Activated CD4-positive, alpha-beta T cell treated with anti-CD3 and anti-CD28 coated beads, Interleukin-2, amount 50 U/mL, for 4 hours (primary cell): ENCODE measurements around the gene WIPI1.
A peak's percentile ranks its signal among the peaks of the same experiment; 100 is the strongest.
"Not testable (repeated sequence)": the region's sequence is repeated elsewhere in the genome, so short reads cannot be mapped to it uniquely, and the experiment has no call there.

ENCODE experiments used
- DNase-seq, 2 experiments: peaks; one replicate each; pipeline ENCODE4 v3.0.0-alpha.2; 2020

WIPI1 gene, protein sequence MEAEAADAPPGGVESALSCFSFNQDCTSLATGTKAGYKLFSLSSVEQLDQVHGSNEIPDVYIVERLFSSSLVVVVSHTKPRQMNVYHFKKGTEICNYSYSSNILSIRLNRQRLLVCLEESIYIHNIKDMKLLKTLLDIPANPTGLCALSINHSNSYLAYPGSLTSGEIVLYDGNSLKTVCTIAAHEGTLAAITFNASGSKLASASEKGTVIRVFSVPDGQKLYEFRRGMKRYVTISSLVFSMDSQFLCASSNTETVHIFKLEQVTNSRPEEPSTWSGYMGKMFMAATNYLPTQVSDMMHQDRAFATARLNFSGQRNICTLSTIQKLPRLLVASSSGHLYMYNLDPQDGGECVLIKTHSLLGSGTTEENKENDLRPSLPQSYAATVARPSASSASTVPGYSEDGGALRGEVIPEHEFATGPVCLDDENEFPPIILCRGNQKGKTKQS

DNA sequence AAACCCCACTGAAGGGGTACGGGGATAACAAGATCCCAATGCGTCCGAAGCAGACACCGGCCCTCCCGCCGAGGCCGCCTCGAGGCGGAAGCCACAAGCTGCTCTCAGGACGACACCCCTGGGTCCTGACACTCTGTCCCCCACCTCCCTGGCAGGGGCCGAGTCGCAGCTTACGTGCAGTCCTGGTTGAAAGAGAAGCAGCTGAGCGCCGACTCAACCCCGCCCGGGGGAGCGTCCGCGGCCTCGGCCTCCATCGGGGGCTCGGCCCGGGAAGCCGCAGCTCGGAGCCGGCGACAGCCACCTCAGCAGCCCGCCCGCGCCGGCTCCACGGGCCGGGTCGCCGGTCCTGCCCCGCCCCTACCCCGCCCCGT, at the start of gene WIPI1:
TSS of gene WIPI1 (minus strand) at position 329 of the 371 bp plus-strand sequence. CDS start at position 254, 75 bp downstream.
- no peak for DNase-seq

DNA sequence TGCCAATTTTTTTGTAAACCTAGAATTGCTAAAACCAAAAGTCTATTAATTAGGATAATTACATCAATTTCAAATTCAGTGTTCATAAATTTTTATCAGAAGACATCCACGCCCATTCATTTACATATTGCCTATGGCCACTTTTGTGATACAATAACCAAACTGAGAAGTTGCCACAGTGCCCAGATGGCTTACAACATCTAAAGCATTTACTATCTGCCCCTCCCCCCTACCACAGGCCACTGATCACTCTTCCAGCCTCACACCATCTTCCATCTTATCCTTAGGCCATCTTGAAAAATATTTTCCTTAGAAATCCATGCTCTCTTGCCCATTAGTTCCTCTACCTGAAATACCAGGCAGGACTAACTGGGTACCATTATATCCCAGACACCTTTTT, 48.7 kb upstream of the WIPI1 start:
- no peak for DNase-seq

DNA sequence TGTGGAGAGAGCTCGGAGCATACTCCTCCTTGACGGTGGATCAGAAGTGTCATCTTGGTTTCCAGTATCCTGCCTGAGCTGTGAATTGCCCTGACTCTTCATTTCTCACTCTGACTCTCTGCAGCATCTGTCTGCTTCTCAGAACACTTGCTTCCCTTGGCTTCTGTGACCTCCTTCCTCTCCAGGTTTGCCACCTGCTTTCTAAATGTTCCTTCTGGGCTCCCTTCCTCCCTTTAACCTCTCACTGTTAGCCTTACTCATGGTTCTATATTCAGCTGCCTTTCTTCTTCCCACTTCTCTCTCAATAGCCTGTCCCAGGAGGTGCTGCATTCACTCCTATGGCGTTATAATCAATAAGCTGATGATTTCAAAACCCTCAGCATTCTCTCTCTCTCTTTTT, 43.8 kb upstream of the WIPI1 start:
- DNase-seq: no peak

DNA sequence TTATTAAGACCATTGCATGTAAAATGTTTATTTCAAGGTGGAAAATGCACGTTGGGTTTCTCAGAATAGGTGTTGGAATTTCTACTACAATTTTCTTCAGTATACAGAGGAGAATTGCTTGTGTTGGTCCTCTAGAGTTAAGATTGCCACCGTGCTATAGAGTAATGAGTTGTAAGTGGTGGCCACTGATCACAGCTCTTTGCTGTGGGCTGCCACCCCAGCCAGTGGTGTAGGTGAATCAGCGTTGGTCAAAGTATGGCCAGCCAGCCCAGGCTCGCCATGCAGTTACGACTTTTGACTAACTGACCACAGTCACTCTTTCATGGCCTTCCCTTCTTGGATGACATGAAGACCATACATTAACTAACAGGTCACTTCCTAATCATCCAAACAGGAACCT, 42.3 kb upstream of the WIPI1 start:
- no peak for DNase-seq

DNA sequence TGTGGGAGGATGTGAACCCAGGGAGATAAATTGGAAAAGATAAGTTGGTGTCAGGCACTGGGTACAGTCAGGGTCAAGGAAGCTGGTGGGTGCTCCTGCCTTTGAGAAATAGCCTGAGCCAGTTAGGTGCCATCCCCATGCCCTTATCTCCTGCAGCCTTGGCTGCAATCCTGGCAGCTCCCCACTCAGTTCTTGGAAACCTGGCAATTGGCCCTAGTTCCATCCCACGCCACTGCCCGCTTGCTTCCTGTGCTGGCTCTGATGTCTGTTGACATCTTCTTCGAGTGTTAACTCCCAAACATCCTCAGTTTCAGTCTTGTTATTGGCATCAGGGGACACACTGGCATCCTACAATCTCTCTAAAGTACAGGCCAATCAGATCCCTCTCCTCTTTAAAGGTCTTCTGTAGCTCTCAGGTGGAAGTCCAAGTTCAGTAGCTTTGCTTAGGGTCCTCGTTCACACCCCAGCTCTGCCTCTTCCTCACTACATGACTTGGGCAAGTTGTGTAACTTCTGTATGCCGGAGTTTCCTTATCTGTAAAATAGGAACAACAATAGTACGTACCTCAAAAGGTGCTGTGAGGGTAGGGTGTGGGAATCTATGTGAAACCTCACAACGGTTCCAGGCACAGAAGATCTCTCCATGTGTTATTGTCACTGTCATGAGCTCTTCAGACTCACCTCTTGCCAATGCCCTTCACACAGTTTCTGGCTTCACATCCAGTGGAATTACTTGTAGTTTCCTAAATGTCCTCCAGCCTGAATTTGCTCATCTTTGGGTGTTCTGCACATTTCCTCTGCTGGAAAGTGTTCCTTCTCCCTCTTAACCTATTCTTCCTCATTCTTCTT, 41.4 kb upstream of the WIPI1 start:
- no peak for DNase-seq

DNA sequence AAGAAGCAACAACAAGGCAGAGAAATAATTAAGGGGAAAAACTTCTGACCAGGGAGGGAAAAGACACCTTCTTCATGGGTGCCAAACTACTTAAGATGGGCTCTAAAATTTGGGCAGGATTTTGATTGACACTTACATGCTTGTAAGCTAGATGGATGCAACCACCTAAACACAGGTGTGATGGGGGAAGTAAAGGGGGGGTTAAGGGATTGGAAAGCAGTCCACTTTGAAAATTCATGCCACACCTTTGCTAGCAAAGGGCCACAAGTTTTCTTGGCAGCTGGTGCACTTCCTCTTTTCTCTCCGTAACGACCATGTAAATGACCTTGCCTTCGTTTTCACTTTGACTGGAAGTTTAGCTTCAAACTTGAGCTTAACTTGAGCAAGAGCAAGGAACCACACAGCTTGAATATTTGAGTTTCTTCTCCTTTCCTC, 40.6 kb upstream of the WIPI1 start:
- DNase-seq: no peak

DNA sequence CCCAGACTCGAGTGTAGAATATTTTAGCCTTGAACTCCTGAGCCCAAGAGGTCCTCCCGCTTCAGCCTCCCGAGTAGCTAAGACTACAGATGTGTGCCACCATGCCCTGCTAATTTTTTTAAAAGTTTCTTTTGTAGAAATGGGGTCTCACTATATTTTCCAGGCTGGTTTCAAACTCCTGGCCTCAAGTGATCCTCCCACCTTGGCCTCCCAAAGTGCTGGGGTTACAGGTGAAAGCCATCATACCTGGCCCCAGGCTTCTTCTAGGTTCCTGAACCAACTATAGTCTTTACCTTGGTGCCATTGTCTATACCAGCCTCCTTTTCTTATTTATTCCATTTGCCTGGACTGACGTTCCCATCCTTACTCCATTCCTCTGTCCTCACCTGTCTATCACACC, 37.8 kb upstream of the WIPI1 start:
- DNase-seq: no peak

DNA sequence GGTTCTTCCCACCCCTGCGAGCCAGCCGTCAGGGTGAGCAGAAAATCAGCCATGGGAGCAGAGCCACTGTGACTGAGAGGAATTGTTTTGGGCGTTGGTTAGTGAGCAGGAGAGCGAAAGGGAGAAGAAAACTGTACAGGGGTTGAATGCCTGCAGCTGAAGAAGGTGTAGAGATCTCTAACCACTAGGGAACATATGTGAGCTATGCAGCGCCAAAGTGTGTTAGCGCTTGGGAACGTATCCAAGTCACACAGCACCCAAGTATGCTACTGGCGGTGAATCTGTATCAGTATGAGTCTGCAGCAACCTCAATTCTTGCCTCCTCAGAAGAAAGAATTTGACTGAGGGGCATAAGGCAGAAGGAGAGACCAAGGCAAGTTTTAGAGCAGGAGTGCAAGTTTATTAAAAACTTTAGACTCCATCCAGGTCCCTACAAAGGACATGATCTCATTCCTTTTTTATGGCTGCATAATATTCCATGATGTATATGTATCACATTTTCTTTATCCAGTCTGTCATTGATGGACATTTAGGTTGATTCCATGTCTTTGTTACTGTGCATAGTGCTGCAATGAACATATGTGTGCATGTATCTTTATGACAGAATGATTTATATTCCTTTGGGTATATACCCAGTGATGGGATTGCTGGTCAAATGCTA, 35.2 kb upstream of the WIPI1 start:
- DNase-seq: not testable (repeated sequence)

DNA sequence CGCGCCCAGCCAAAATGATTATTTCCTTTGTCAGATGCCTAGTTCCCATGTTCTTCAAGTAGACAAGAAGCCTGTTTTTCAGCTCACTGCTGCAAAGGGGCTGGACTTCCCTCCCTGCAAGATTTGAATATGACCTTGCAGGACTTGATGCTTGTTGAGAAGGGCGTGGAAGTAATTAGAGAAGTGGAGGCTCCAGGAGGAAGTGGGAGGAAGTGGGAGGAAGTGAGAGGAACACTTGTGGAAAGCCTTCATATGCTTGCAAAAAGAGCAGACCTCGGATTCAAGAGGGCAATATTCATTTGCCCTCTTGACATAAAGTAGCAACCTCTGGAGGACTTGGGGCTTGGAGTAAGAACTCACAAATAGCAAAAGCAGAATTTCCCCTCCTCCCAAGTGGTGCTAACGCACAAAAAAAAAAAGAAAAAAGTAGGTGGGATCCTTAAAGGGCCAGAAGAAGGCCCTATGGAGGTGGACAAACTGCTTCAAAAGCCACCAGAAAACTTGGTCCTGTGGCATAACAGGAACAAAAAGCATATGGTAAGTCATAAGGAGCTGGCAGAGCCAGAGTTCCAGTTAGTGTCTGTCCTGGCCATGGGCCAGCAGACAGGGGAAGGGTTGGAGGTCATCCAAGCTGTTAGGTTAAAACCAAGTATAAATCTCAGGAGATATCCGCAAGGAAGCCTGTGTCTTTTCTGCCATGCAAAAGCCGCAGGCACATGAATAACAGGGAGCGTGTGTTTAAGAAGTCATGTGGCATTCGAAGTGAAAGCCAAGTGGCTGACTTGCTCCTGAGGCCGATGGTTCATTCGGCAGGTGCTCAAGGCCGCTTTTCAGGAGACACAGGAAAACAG, 34.3 kb upstream of the WIPI1 start:
- no peak for DNase-seq

DNA sequence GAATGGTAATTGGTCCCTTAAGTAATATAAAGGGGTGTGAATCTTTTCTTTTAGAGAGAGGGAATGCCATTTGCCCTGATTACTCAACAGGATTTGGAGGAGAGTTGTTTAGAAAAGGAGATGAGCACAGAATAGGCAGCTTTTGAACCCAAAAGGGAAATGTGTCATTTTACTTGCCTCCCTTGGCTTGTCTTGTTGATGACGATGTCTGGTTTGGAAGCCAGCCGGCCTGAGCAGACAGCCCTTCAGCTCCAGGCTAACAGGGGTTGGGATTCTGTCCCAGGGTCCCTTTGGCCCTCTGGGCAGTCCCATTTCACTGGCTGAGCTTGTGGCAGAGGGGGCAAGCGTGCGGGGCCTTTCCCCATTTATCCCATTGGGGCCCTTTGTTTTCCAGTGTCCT, 32.6 kb upstream of the WIPI1 start:
- DNase-seq: no peak

DNA sequence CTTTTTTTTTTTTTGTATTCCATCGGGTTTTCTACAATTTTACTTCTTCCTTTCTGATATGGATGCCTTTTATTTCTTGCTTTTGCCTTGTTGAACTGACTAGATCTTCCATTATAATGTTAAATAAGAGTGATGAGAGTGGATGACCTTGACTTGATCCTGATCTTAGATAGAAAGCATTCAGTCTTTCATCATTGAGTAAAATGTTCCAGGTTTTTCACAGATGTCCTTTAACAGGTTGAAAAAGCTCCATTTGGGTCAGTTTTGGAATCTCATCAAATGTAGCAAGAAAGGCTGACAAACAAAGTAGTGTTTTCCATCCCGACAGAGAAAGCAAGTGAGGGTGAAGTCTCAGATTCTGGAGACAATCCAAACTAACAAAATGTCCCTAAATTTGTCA, 27.2 kb upstream of the WIPI1 start:
- no peak for DNase-seq

DNA sequence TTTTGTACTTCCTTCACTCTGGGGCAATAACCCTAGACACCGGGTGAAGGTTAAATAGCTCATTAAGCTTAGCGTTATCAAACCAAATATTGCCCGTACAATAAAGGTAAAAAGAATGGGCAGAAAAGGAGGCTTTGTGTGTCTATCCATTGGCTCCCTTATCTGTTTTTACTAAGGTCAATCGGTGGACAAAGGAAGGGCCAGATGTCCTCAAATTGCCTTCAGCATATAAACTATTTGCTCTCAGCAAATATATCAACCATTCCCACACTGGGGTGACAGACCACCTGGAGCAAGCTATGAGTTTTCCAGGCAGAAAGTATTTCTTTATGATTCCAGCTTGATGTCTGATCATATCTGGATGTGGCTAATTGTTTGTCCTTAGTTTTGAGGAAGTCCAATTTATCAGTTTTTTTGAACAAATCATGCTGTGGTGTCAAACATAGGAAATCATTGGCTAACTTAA, 25.3 kb upstream of the WIPI1 start:
- no peak for DNase-seq

DNA sequence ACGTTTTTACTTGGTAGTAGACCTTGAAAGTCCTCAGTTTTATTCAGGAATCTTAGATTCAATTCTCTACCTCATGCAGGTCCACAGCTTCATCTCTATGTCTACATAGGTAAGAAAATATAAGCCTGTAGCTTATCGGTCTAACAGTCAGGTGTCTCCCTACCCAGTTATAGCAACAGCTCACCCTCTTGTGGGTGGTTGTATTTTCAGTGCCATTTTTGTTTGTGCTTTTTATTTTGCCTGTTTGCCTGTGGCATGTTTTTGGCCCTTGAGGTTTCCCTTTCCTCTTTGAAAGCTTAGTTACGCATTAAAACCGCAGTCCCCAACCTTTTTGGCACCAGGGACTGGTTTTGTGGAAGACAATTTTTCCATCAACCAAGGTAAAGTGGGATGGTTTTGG, 23.6 kb upstream of the WIPI1 start:
- no peak for DNase-seq

DNA sequence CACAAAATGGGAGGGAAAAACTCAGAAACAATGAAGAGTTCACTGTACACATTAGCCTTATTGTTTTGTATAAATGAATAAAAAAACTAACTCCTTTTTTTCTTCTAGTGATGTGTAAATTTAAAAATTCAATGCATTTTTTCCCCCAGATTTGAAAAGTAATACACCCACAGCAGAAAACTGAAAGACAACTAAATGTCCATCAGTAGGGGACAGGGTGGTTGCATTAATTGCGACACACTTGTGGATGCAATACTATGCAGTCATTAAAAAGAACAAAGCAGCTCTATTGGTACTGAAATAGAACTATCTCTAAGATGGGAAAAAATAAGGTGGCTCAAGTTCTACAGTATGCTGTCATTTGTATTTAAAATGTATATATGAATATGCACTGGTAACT, 13.7 kb upstream of the WIPI1 start:
- DNase-seq: no peak

DNA sequence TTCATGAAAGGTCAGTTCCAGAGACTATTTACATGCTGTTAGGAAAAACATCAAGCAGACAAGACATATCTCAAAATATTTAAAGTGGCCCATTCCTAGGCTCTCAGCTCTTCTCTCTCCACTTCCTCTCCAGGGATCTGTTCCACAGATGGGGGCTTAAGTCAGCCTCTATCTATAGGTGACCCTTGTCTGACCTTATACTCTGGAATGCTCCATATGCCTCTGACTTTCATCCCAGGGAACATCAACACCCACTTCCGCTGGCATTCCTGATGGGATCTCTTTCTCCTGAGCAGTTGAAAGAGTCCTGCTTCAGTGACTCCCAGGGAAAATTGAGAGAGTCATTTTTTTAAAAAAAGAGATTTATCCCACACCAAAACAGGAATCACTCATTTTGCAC, 11.5 kb upstream of the WIPI1 start:
- no peak for DNase-seq

DNA sequence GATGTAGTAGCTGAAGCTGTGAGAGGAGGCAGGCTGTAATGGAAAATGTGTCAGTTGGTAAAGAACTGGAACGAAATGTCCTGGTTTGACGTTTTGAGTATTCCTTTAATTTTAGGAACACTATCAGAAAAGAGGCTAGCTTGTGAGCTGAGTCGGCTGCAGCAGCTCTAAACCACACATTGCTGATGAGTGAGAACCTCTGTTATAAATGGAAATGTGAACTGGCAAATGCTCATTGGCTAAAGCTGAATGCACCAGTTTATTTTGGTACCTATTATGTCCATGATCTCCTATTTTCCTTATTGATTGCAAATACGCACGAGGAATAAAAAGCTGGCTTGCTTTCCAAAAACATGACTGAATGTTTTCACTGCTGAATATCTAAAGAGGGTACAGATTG, 11.0 kb upstream of the WIPI1 start:
- no peak for DNase-seq

DNA sequence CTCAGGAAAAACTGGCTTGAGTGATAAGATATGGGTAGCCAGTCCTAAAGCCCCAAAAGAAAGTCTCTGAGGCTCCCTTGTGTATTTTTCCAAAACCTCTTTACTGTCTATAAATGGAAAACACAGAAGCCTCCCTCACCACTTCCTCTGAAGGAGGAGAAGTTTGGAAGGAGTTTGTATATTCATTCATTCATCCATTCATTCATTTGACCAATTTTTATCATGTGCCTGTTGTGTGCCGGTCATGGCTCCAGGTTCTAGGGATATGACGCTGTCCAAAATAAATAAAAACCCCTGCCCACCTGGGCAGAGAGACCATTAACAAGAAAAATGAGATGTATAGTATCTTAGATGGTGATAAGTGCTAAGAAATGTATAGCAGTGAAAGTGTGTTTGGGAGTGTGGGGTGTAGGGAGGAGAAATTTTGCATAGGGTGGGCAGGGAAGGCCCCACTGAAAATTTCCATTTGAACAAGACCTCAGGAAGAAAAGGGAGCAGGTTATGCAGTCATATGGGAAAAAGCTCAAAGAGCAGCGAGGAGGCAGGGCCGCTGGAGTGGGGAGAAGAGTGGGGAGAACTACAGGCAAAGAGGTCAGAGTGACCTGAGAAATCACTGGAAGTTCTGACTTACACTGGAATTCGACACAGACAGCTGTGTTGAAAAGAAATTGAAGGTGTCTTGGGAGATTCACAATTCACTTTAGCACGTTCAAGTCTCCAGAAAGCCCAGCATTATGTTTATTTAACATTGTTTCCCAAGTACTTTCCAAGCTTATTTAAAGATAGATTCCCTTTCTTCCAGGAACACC, 6.1 kb upstream of the WIPI1 start:
- DNase-seq: no peak

DNA sequence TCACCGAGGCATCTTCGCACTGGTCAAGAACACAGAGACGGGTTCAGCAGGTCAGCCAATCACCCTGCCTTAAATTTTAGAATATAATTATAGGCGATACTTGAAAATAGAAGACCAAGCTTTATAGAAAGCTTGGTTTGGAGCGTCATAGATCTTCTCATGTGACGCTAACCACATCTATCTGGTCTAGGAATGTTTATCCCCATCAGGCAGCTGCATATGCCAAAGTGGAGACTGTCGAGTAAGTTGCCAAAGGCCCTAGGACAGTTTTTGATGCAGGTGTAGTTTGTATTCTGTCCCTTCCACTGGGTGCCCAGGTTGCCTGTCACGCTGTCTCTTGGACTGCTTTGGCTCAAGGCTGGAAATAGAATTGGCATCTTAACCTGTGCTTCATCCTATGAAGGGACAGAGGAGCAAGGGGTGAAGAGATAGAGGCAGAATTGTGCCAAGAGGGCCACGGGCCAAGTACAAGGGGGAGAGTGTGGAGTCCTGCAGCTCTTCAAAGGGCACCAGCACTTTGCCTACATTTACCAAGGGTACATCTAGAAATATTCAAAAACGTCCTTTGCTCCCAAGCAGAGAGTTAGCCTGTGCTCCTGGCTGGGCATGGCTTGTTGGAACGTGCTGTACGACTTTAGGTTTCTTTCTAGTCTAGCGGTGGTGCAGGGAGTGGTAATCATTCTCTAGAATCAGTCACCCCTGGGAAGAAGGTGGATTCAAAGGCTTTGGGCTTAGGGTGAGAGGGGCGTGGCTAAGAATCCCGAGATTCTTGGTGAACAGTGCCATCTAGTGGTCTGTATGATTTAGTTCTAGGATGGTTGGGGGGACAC, 5.3 kb upstream of the WIPI1 start:
- peak; percentile 60 to 63 for DNase-seq

DNA sequence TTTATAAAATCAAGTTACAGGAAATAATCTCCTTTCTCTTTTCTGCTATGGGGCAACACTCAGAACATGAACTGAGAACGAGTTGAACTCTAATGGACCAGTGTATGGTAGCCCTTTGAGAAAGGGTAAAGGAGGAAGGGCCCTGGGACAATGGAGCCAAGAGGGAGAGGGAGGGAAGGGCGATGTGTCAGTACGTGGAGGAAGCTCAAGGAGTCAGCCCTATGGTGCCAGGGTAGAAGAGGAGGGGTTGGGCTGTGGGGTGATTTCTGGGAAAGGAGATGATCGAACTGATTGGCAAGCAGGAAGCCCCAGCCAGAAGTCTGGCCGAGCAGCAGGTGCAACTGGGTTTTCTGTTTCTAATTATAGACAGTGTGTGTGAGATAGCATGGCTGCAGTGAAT, 4.3 kb upstream of the WIPI1 start:
- DNase-seq: peak; percentile 12 to 29

DNA sequence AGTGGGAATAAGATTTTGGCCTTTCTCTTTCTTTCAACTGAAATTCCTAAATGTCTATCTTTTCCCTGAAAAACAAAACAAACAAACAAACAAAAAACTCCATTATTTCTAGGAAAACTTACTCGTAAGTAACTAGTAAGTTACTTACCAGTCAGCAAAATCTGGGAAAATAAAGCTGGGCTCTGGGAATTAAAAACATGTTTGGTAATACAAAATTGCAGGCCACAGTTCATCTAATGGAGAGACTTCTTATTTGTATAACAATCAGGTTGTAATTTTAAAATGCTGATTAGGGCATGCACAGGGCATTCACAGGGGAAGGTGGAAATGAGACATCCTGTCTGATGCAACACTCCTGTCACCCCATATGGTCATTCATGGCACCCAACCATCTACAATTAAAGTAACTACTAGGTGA, 3.8 kb upstream of the WIPI1 start:
- no peak for DNase-seq

DNA sequence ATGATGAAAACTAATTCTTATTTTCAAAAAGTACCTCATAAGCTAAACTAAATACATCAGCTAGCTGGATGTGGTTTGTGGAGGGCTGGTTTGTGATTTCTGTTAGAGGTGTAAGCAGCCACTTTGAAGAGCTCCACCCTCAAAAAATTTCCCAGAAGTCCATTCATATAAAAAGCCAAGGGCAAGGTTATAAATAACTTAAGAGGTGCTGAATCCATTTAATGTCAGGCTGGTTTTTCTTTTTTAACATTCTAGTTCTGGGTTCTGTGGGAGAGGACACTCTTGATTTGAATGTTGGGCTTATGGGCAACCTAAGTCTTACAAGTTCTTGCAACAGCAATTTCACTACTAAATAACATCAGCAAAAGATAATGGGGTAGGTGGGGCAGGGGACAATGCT, 3.4 kb upstream of the WIPI1 start:
- DNase-seq: no peak
